A172 (cell line): ENCODE results near the gene ALPP. TPM values are rescaled to one million over a fixed set of nuclear protein-coding genes. Genes with fewer than 3 reads are reported as not detected.
"Not testable (repeated sequence)": the region's sequence is repeated elsewhere in the genome, so short reads cannot be mapped to it uniquely, and the experiment has no call there.

Experiments used
- DNase-seq: peaks from one replicate; pipeline ENCODE4 v3.0.0-alpha.2; 2015; ENCODE audit warnings: low spot score
- total RNA-seq: library from RNA; depleted of rRNA; stranded (reverse); fragments of >200 nt; shearing (Covaris generic); gene quantifications from 2 replicates; pipeline ENCODE4 v1.2.3, GENCODE V29; 2014; rRNA removed

The ALPP gene
- 0.84 and 2.1 TPM in 2 replicates for total RNA-seq

DNA sequence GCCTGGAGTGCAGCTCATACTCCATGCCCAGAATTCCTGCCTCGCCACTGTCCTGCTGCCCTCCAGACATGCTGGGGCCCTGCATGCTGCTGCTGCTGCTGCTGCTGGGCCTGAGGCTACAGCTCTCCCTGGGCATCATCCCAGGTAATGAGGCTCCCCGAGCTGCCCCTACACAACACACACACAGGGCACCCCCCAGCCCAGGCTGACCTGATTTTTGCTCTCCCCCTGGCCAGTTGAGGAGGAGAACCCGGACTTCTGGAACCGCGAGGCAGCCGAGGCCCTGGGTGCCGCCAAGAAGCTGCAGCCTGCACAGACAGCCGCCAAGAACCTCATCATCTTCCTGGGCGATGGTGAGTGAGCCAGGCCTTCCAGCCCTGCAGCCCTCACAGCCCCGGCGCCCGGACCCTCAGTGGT lies at the start of gene ALPP:
TSS of gene ALPP (plus strand) at position 17 of the 417 bp plus-strand sequence. CDS start at position 69, 52 bp downstream.
- not testable (repeated sequence) for DNase-seq

GRCh38 chr2:232329716-232330067 lies 48.9 kb upstream of the ALPP start:
- no peak for DNase-seq

- DNase-seq, result no peak
These were observed 48.2 kb upstream of the ALPP start for GRCh38 chr2:232330068-232330999.

DNA sequence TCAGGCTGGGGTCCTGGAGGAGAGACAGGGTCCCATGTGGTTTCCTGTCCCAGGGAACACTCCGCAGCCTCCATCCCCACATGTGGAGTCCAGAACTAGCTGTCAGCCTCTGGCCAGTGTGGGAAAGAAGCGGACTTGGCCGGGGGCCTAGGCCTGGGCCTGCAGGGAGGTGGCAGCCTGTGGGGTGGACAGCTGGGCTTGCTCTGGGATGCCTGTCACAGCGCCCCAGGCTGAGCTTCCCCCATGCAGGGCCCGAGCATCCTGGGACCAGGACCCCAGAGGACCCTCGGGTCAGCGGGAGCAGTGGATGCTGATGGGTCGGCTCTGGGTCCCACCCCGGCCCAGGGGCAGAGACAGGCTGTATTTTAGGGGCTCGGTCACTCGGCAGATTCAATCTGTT lies 47.5 kb upstream of the ALPP start:
- not testable (repeated sequence) for DNase-seq

GRCh38 chr2:232331641-232332040 lies 46.9 kb upstream of the ALPP start:
- not testable (repeated sequence) for DNase-seq

DNA sequence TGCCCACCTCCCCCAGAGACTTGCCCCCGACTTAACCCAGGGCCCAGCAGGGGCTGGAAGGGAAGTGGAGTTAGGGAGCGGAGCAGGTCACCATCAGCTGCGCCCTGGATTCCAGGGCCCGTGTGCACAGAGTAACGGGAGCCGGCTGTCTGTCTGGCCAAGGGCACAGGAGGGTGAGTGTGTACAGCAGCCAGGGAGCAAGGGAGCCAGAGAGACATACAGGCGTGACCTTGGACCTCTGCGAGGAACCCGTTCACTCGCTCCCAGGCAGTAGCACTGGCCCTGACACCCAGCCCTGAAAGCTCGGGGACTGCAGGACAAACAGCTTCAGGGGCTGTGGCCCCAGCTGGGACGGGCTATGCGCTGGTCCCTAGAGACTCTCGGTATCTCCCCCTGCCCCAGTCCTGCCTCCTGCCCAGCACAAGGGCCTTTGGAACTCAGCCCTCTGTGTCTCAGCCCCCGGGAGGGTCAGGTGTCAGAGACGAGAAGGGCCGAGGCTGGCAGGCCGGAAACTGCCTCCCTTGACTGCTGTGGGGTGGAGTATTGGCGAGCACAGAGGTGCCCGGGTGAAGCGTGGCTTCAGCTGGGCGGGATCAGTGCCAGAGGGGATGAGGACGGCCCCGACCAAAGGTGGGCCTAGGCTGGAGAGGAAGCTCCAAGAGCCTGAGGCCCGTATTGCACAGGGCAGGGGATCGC lies 46.2 kb upstream of the ALPP start:
- DNase-seq, result not testable (repeated sequence)

DNA sequence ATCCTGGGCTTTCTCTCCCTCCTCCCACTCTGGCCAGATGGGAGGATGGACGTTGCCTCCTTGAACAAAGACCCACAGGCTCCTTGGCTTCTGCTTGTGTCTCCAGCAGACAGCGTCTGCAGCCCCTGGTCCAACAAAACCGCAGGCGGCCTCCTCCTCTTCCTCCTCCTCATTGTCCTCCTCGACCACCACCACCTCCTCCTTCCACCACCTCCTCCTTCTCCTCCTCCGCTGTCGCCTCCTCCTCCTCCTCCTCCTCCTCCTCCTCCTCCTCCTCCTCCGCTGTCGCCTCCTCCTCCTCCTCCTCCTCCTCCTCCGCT lies 45.7 kb upstream of the ALPP start:
- no peak for DNase-seq

DNA sequence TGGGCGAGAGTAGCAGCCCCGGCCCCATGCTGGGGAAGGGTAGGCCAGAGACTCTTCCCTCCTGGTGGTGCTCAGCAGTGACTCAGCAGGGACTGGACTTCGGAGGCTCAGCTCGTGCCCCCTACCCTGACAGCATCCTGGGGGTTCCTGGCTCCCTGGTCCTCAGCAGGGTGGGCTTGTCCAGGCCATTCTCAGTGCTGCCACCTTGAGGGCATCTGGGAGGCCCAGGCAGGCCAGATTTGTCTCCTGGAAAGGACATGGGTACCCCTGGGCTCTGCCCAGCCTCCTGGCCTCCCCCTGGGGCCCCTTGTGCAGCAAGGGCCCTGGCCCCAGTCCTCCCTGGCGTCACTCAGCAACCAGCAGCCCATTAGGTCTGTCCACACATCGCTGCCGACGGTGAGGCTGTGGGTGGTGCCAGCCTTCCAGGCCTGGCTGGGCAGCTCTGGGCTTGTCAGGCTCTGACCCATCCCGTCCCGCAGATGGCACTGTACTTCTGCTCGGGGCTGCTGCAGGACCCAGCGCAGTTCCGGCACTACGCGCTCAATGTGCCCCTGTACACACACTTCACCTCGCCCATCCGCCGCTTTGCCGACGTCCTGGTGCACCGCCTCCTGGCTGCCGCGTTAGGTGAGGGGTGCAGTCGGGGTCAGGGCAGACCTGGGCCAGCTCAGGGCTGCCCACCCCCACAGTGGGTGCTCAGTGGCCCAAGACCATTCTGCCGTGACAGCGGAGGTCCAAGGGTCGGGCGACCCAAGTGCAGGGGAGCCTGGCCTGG lies 45.0 kb upstream of the ALPP start:
- no peak for DNase-seq

DNA sequence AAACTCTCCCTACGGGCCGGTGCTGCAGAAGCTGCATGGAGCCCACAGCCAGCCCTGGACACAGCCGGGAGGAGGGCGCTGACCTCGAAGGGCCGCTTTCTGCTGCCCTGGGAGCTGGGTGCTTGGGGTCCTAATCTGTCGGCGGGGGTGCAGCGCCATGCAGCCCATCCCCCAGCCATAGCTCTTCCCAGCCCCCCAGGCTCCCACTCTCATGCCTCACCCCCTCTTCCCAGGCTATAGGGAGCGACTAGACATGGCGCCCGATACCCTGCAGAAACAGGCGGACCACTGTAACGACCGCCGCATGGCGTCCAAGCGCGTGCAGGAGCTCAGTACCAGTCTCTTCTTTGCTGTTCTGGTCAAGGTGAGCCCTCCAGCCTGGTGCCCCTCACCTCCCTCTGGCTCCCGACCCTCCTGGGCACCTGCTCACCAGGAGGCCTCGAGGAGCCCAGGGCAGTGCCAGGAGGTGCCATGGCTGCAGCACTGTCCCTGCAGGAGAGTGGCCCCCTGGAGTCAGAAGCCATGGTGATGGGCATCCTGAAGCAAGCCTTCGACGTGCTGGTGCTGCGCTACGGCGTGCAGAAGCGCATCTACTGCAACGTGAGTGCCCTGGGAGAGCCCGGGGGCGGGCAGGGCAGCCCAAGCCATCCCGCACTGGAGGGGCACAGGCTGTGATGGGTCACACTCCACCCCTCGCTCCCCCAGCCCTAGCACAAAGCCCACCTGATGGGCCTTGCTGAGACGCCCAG lies 44.2 kb upstream of the ALPP start:
- DNase-seq, result not testable (repeated sequence)

DNA sequence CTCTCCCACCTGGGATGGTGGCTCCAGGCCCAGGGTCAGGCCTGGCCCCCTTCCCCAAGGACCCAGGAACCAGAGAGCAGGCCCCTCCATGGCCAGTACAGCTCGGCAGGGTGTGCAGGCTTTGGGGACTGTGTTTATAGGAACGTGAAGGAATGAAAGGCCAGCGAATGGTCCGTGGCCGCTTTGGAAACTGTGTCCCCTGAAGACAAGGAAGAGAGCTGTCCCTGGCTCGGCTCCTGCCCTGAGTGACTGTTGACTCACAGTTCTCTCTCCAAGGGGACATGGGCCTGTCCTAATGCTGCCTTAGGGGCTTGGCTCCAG lies 43.7 kb upstream of the ALPP start:
- DNase-seq, result not testable (repeated sequence)

- DNase-seq, result not testable (repeated sequence)
These were observed 43.2 kb upstream of the ALPP start for GRCh38 chr2:232335206-232335858.

DNA sequence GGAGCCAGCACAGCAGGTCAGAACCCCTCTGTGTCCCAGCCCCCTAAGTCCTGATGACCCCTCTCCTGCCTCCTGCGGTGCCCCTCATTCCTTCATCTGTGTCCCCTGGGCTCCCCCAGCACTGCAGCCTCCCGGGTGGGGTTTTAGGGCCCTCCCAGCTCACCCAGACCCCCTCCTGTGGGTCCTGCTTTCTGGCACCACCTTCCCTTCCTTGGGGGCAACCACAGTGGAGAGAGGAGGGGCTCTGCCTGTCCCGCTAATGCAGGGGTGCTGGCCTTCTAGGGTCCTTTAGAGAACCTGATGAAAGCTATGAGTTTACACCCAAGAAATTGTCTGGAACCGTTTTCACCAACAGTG lies 42.7 kb upstream of the ALPP start:
- no peak for DNase-seq

DNA sequence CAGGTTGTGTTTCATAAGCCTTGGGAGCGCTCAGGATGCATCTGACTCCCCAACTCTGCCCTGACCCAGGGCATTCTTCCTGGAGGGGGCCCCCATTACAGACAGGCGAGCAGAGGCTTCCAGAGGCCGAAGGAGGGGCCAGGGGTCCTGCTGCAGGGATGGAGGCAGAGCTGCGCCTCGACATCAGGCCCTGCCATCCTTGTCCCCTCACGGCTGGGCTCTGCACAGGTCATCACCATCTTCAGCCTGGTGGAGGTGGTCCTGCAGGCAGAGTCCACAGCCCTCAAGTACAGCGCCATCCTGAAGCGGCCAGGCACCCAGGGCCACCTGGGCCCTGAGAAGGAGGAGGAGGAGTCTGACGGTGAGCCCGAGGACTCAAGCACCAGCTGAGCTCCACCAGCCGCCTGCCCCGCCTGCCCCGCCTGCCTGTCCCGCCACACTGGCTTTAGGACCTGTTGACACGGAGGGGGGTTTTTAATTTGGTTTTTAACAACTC lies 42.3 kb upstream of the ALPP start:
- no peak for DNase-seq

GRCh38 chr2:232336981-232337720 lies 41.4 kb upstream of the ALPP start:
- DNase-seq, result no peak

DNA sequence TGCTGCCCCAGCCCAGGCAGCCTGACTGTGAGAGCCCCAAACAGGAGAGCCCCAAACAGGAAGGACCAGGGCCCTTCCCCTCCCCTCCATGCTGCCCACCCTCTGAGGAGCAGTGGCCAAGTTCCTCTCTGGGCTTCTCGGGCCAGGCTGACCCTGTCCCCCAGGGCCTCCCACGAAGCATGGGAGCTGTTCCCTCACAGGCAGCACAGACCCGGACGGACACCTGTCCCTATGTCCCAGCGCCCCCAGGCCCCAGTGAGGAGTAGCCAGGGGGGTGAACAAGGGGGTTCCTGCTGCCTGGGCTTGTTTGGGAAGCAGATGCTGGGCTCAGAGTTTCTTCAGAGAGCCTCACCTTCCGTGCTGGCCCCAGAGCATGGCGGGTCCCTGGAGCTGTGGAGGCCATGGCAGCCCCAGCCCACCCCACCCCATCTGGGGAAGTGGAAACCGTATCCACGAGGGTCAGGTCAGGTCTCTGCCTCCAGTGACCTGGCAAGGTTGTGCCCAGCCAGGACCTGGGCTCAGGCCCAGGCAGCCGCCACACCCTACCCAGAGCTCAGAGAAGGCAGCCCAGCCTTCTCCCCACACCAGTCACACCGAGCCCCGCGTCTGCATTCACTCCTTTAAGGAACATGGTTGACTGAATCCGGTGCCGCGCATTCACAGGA lies 40.3 kb upstream of the ALPP start:
- not testable (repeated sequence) for DNase-seq

- no peak for DNase-seq
These were observed 39.8 kb upstream of the ALPP start for GRCh38 chr2:232338759-232339106.

DNA sequence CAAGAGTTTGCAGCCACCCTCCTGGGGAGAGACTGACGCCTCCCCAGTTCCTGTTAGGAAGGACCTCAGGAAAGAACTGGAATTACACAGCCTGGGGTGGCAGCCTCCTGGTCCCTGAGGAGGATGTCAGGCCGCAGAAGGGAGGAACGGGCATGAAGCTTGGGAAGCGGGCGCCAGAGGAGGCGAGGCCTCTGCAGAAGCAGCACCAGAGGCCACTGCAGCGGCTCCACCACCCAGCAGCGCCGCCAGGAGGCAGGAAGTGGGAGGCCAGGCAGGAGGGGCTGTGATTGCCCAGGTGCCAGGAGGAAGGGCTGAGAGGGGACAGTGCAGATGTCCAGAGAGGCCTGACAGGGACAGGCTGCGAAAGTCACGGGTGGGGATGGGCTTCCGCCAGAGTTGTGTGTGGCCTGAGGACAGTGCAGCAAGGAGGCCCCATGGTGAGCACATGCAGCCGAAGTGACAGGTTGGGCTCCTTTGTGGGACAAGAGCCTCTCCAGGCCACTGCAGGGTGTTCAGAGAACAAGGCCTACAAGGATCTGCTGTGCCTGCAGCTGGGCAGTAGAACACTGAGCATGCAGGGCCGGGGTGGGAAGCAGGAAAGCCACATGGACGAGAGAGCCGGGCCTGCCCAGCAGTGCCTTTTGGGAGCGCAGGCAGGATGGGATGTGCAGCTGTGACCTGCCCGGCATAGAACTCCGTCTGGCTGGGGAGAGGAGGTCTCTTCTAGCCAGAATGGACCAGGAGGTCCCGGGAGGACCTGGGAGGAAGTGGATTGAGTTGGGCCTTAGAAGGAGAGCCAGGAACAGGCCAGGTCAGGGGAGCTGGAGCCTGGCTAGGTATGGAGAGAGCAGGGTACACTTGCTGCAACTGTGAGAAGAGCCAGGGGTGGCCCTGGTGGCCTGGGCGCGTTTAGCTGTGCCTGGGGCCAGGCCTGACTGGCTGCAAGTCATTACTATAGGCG lies 39.1 kb upstream of the ALPP start:
- DNase-seq, result no peak

GRCh38 chr2:232340171-232340935 lies 38.2 kb upstream of the ALPP start:
- no peak for DNase-seq
